Measurements from ENCODE around the gene GART. TPM values are rescaled to one million over a fixed set of nuclear protein-coding genes. Genes with fewer than 3 reads are reported as not detected.

The GART gene
- total and polyA plus RNA-seq, 2 experiments from 2014 or later = 54.6 to 61.8 TPM

GRCh38 chr21:33505833-33506232, 36.1 kb downstream of the GART start:
- Histone ChIP-seq H4K20me1 (ENCODE audit: insufficient read depth) (no peaks in the 10 kb centered on the region), H3K4me2 (ENCODE audit: unreplicated experiment) (no peak overlapping the region), H3K9ac (no peak overlapping the region), H3K27me3 (replicated peaks; ENCODE audit: insufficient read depth) (no peaks in the 10 kb centered on the region), H3K4me1 (ENCODE audit: insufficient read depth) (no peaks in the 10 kb centered on the region), H3K9me2 (ENCODE audit: insufficient read depth) (no peaks in the 10 kb centered on the region), H2AFZ (no peak overlapping the region), H3K36me3 (ENCODE audit: low read depth) (peaks cover 53% of the 10 kb centered on the region), H3F3A (ENCODE audit: insufficient read depth) (no peaks in the 10 kb centered on the region), H3K9me3 (ENCODE audit: low read depth) (no peaks in the 10 kb centered on the region), H3K79me2 (ENCODE audit: insufficient read depth) (no peaks in the 10 kb centered on the region), H3K4me3 (no peak overlapping the region), H3K27ac (no peak overlapping the region)
- 90 to 92% methylated on average over 8 of the region's 8 CpGs for WGBS, 2 experiments (ENCODE audit: low coverage in 1 of 2, low lambda C conversion rate in 2 of 2, missing lambda C conversion rate in 2 of 2)
- DNase-seq = no peak
- in situ Hi-C loops (cut with MboI) = no loop called here
- no peak for TF ChIP-seq EZH2phosphoT487 (IDR thresholded peaks at IDR 0.05; ENCODE audit: insufficient read depth, low read depth)
- no peak for TF ChIP-seq EZH2 (IDR thresholded peaks at IDR 0.05; ENCODE audit: insufficient read depth, poor library complexity, severe bottlenecking)

DNA sequence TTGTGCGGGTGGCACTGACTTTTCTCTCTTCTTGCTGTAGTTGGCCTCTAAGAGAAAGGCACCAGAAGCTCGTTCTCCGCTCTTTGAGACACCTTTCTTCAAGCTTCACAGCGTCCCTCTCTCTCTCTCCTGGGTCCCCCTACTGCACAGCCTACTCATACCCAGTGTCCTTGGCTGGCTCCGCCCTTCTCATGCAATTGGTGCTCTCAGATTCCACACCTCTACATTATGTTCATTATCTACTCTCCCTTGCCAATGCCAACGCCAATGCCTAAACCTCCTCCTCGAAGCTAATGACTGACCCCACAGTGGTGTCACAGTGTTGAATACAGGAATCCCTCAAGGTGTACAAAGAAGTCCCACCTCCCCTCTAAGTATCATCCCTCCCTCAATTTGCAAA, 45.6 kb downstream of the GART start:
- Histone ChIP-seq H3K79me2 (ENCODE audit: insufficient read depth) (no peaks in the 10 kb centered on the region), H3K27me3 (replicated peaks; ENCODE audit: insufficient read depth) (no peaks in the 10 kb centered on the region), H3K4me1 (ENCODE audit: insufficient read depth) (no peaks in the 10 kb centered on the region), H4K20me1 (ENCODE audit: insufficient read depth) (no peaks in the 10 kb centered on the region), H3K27ac (no peak overlapping the region), H3F3A (ENCODE audit: insufficient read depth) (no peaks in the 10 kb centered on the region), H3K9me2 (ENCODE audit: insufficient read depth) (no peaks in the 10 kb centered on the region), H3K36me3 (ENCODE audit: low read depth) (no peaks in the 10 kb centered on the region), H3K4me3 (no peak overlapping the region), H3K4me2 (ENCODE audit: unreplicated experiment) (no peak overlapping the region), H3K9ac (no peak overlapping the region), H2AFZ (no peak overlapping the region), H3K9me3 (ENCODE audit: low read depth) (no peaks in the 10 kb centered on the region)
- WGBS, 2 experiments (ENCODE audit: low coverage in 1 of 2, low lambda C conversion rate in 2 of 2, missing lambda C conversion rate in 2 of 2) = 72 to 80% methylated on average over 7 of the region's 7 CpGs
- in situ Hi-C loops (cut with MboI) = no loop called here
- TF ChIP-seq EZH2phosphoT487 (IDR thresholded peaks at IDR 0.05; ENCODE audit: insufficient read depth, low read depth) (no peak), EZH2 (IDR thresholded peaks at IDR 0.05; ENCODE audit: insufficient read depth, poor library complexity, severe bottlenecking) (no peak)
- no peak for DNase-seq

GRCh38 chr21:33495743-33496142, 46.2 kb downstream of the GART start:
- Histone ChIP-seq H3K4me3 (no peak overlapping the region), H3K4me1 (ENCODE audit: insufficient read depth) (0 out of 2 replicates have a peak, but pooled peaks cover 3% of the 10 kb centered on the region), H3K36me3 (ENCODE audit: low read depth) (no peaks in the 10 kb centered on the region), H4K20me1 (ENCODE audit: insufficient read depth) (no peaks in the 10 kb centered on the region), H3K27me3 (replicated peaks; ENCODE audit: insufficient read depth) (no peaks in the 10 kb centered on the region), H3K9ac (no peak overlapping the region), H3K79me2 (ENCODE audit: insufficient read depth) (no peaks in the 10 kb centered on the region), H3F3A (ENCODE audit: insufficient read depth) (no peaks in the 10 kb centered on the region), H3K27ac (no peak overlapping the region), H2AFZ (no peak overlapping the region), H3K4me2 (ENCODE audit: unreplicated experiment) (no peak overlapping the region), H3K9me3 (ENCODE audit: low read depth) (no peaks in the 10 kb centered on the region), H3K9me2 (ENCODE audit: insufficient read depth) (no peaks in the 10 kb centered on the region)
- TF ChIP-seq EZH2phosphoT487 (IDR thresholded peaks at IDR 0.05; ENCODE audit: insufficient read depth, low read depth) (no peak), EZH2 (IDR thresholded peaks at IDR 0.05; ENCODE audit: insufficient read depth, poor library complexity, severe bottlenecking) (no peak)
- WGBS, 2 experiments (ENCODE audit: low coverage in 1 of 2, low lambda C conversion rate in 2 of 2, missing lambda C conversion rate in 2 of 2) = 39 to 40% methylated on average over 4 of the region's 4 CpGs
- in situ Hi-C loops (cut with MboI) = no loop called here
- DNase-seq = no peak

GRCh38 chr21:33493756-33494155, 48.2 kb downstream of the GART start:
- Histone ChIP-seq H3K9me2 (ENCODE audit: insufficient read depth) (no peaks in the 10 kb centered on the region), H3K4me1 (ENCODE audit: insufficient read depth) (0 out of 2 replicates have a peak, but pooled peaks cover 7% of the 10 kb centered on the region), H4K20me1 (ENCODE audit: insufficient read depth) (no peaks in the 10 kb centered on the region), H3K27me3 (replicated peaks; ENCODE audit: insufficient read depth) (no peaks in the 10 kb centered on the region), H3K4me3 (no peak overlapping the region), H3K9me3 (ENCODE audit: low read depth) (no peaks in the 10 kb centered on the region), H3K4me2 (ENCODE audit: unreplicated experiment) (no peak overlapping the region), H3K36me3 (ENCODE audit: low read depth) (no peaks in the 10 kb centered on the region), H2AFZ (no peak overlapping the region), H3K27ac (no peak overlapping the region), H3K79me2 (ENCODE audit: insufficient read depth) (no peaks in the 10 kb centered on the region), H3F3A (ENCODE audit: insufficient read depth) (no peaks in the 10 kb centered on the region), H3K9ac (no peak overlapping the region)
- WGBS, 2 experiments (ENCODE audit: low coverage in 1 of 2, low lambda C conversion rate in 2 of 2, missing lambda C conversion rate in 2 of 2) = 56 to 59% methylated on average over 3 of the region's 3 CpGs
- TF ChIP-seq EZH2phosphoT487 (IDR thresholded peaks at IDR 0.05; ENCODE audit: insufficient read depth, low read depth) (no peak), EZH2 (IDR thresholded peaks at IDR 0.05; ENCODE audit: insufficient read depth, poor library complexity, severe bottlenecking) (no peak)
- in situ Hi-C loops (cut with MboI) = no loop called here
- DNase-seq = no peak

DNA sequence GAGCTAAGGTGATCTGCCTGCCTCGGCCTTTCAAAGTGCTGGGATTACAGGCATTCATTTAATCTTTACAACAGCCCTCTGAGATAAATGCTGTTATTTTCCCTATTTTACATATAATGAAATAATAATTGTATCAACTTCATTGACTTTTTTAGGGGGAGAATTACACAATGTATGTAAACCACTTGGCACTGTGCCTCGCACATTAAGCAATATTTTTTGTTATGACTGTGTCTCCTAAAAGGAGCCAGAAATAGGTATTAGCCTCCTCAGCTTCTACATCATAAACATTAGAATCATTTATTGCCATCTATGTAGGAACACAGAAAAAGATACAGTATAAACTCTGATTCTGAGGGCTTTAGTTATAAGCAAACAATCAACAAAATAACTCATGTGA, 49.3 kb downstream of the GART start:
- H2AFZ ChIP-seq = peak overlapping the region; percentile 100; the same call in 1 of the 2 replicates
- no peaks in the 10 kb centered on the region for H3K79me2 ChIP-seq (ENCODE audit: insufficient read depth)
- DNase-seq = peak; percentile 41
- no peaks in the 10 kb centered on the region for H3K9me2 ChIP-seq (ENCODE audit: insufficient read depth)
- in situ Hi-C loops (cut with MboI) = no loop called here
- H3K9ac ChIP-seq = no peak overlapping the region
- H3K27ac ChIP-seq = no peak overlapping the region
- H3K9me3 ChIP-seq (ENCODE audit: low read depth) = no peaks in the 10 kb centered on the region
- H3K36me3 ChIP-seq (ENCODE audit: low read depth) = no peaks in the 10 kb centered on the region
- H3F3A ChIP-seq (ENCODE audit: insufficient read depth) = no peaks in the 10 kb centered on the region
- H4K20me1 ChIP-seq (ENCODE audit: insufficient read depth) = no peaks in the 10 kb centered on the region
- no peak overlapping the region for H3K4me3 ChIP-seq
- H3K4me1 ChIP-seq (ENCODE audit: insufficient read depth) = 0 out of 2 replicates have a peak, but pooled peaks cover 7% of the 10 kb centered on the region
- 42 to 45% methylated on average over 2 of the region's 2 CpGs for WGBS, 2 experiments (ENCODE audit: low coverage in 1 of 2, low lambda C conversion rate in 2 of 2, missing lambda C conversion rate in 2 of 2)
- TF ChIP-seq EZH2phosphoT487 (IDR thresholded peaks at IDR 0.05; ENCODE audit: insufficient read depth, low read depth) = no peak
- TF ChIP-seq EZH2 (IDR thresholded peaks at IDR 0.05; ENCODE audit: insufficient read depth, poor library complexity, severe bottlenecking) = no peak
- no peaks in the 10 kb centered on the region for H3K27me3 ChIP-seq (replicated peaks; ENCODE audit: insufficient read depth)
- H3K4me2 ChIP-seq (ENCODE audit: unreplicated experiment) = no peak overlapping the region

Data from GM23248 (cell line).